ENCODE data around the gene CTSC.

DNA sequence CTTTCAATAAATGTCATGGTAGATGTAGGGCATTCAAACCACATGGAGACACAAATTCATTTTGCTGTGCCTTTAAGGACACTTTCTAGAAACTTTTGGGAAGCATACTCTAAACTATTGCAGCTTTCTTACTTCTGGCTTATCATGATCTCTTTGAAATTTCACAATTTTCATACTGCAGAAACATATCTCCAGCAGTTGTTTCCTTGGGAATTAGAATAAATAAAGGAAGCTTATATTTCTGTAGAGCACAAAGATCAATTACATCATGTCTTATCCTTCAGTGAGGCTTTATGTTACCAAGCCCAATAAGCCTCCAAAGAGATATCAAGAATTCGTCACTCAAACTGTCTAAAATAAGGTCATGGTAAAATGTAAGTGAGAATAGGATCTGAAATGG lies 87.8 kb downstream of the CTSC start:
- no peak for TF ChIP-seq CTCF (IDR thresholded peaks at IDR 0.05)
- TF ChIP-seq POLR2A (IDR thresholded peaks at IDR 0.05), result no peak
